ENCODE data around the gene ZNF618. TPM values are rescaled to one million over a fixed set of nuclear protein-coding genes. Genes with fewer than 3 reads are reported as not detected.

Gene ZNF618
- total RNA-seq, 5 donors from 2014 or later (not counting 1 experiment from before 2014, with no cell fraction given) = 0.73 to 3.0 (median 1.4) TPM

DNA sequence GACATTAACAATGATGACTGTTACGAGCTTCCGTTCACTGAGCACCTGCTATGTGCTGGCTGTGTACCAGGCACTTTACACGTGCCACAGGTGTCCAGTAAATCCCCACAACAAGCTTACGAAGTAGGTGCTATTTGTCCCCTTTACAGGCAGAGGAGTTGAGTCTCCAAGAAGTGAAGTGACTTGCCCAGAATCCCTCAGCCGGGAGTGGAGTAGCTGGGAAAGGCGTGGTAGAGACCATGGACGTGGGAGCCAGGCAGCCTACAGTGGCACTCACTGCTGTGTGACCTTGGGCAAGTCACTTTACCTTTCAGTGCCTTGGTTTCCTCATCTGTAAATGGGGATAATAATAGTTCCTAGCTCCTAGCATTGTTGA is 202.7 kb downstream of the ZNF618 start:
- DNase-seq (peak in 1 of 35 experiments; percentile 1), ATAC-seq (replicated peaks in 1 of 4) (no peak)
- Mint-ChIP-seq H3K27ac (no peak overlapping the region), H3K27me3 (peaks cover 19 to 25% of the 10 kb centered on the region in 2 donors), H3K4me1 (peaks cover 0 to 2% (median 0%) of the 10 kb centered on the region in 3 donors), H3K9me3 (no peaks in the 10 kb centered on the region), H3K4me3 (no peak overlapping the region), H3K36me3 (no peaks in the 10 kb centered on the region)
- no peak overlapping the region for H3K4me3 ChIP-seq (ENCODE audit: control insufficient read depth in 1 of 2, extremely low read depth in 1 of 2, low read length in 1 of 2)
- H3K27me3 ChIP-seq (replicated peaks in 1 of 2; ENCODE audit: control insufficient read depth in 2 of 2, extremely low read depth in 1 of 2, insufficient read depth in 2 of 2, low read length in 1 of 2) = peaks cover 0 to 40% of the 10 kb centered on the region in 2 experiments
- ChIA-PET CTCF (no interaction called here), POLR2A (no interaction called here)
- no peak overlapping the region for H3K27ac ChIP-seq (ENCODE audit: low read length)
- H3K9me3 ChIP-seq = no peaks in the 10 kb centered on the region
- H3K4me1 ChIP-seq (ENCODE audit: control insufficient read depth in 1 of 2, extremely low read depth in 1 of 2, insufficient read depth in 2 of 2, low read length in 2 of 2) = peaks cover 0 to 4% of the 10 kb centered on the region in 2 experiments
- WGBS (ENCODE audit: insufficient coverage) = 94% methylated on average over 5 of the region's 7 CpGs
- H3K36me3 ChIP-seq (ENCODE audit: control insufficient read depth in 2 of 2, extremely low read depth in 1 of 2, insufficient read depth in 1 of 2, low read length in 1 of 2) = no peaks in the 10 kb centered on the region

DNA sequence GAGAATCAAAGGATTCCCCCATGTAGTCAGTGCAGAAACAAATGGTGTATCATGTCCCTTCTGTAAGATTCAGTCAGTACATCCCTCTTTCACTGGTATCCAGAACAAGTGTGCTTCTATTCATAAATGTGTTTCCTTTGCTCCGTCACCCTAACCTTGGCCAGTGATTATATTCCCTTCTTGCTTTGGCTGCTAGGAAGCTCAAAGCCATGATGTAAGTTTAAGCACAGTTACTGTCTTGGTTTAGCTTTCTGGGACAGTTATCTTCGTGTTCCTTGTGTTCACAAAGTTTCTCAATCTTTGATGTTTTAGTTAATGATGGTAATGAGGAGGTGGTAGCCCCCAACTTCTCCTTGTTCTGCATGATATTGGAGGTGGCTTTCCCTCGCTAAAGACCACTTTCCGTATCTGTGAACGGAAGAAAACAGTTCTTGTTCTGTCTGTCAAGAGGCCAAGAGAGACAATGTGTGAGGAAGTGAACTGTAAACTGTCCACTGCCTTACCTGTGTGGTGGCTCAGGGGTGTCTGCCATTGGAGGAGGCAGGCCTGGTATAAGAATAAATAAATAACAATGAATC is 204.2 kb downstream of the ZNF618 start:
- 75% methylated on average over 2 of the region's 5 CpGs for WGBS (ENCODE audit: insufficient coverage)
- peaks cover 18 to 19% of the 10 kb centered on the region in 2 donors for H3K27me3 Mint-ChIP-seq
- POLR2A ChIA-PET = no interaction called here

GRCh38 chr9:114080773-114081440 is 204.8 kb downstream of the ZNF618 start:
- POLR2A ChIA-PET = no interaction called here
- H3K9me3 Mint-ChIP-seq = no peaks in the 10 kb centered on the region
- peaks cover 12 to 13% of the 10 kb centered on the region in 2 donors for H3K27me3 Mint-ChIP-seq
- no peak overlapping the region for H3K4me3 Mint-ChIP-seq
- peaks cover 0 to 2% (median 0%) of the 10 kb centered on the region in 3 donors for H3K4me1 Mint-ChIP-seq
- H3K27me3 ChIP-seq (replicated peaks in 1 of 2; ENCODE audit: control insufficient read depth in 2 of 2, extremely low read depth in 1 of 2, insufficient read depth in 2 of 2, low read length in 1 of 2) = peaks cover 0 to 35% of the 10 kb centered on the region in 2 experiments
- DNase-seq (no peak), ATAC-seq (replicated peaks in 1 of 4) (no peak)
- no peaks in the 10 kb centered on the region for H3K36me3 ChIP-seq (ENCODE audit: control insufficient read depth in 2 of 2, extremely low read depth in 1 of 2, insufficient read depth in 1 of 2, low read length in 1 of 2)
- H3K27ac ChIP-seq (ENCODE audit: low read length) = no peak overlapping the region
- no peaks in the 10 kb centered on the region for H3K36me3 Mint-ChIP-seq
- H3K9me3 ChIP-seq = no peaks in the 10 kb centered on the region
- CTCF ChIA-PET = interaction anchor here in 1 of 2 donors (1.0 kb wide), 1 partner anchor 210 kb away, joined by 3 read pairs; no protein-coding TSS in a partner anchor
- H3K4me1 ChIP-seq (ENCODE audit: control insufficient read depth in 1 of 2, extremely low read depth in 1 of 2, insufficient read depth in 2 of 2, low read length in 2 of 2) = peaks cover 0 to 4% of the 10 kb centered on the region in 2 experiments
- no peak overlapping the region for H3K4me3 ChIP-seq (ENCODE audit: control insufficient read depth in 1 of 2, extremely low read depth in 1 of 2, low read length in 1 of 2)
- 78% methylated on average over 4 of the region's 7 CpGs for WGBS (ENCODE audit: insufficient coverage)
- H3K27ac Mint-ChIP-seq = no peak overlapping the region

More for the DNA sequence above, 204.2 kb downstream of the ZNF618 start:
- H3K9me3 ChIP-seq = no peaks in the 10 kb centered on the region
- H3K36me3 ChIP-seq (ENCODE audit: control insufficient read depth in 2 of 2, extremely low read depth in 1 of 2, insufficient read depth in 1 of 2, low read length in 1 of 2) = no peaks in the 10 kb centered on the region
- Mint-ChIP-seq H3K4me1 (peaks cover 0 to 2% (median 0%) of the 10 kb centered on the region in 3 donors), H3K4me3 (no peak overlapping the region), H3K27ac (no peak overlapping the region), H3K9me3 (no peaks in the 10 kb centered on the region), H3K36me3 (no peaks in the 10 kb centered on the region)
- ATAC-seq (replicated peaks in 1 of 4) = no peak
- no peak overlapping the region for H3K4me3 ChIP-seq (ENCODE audit: control insufficient read depth in 1 of 2, extremely low read depth in 1 of 2, low read length in 1 of 2)
- CTCF ChIA-PET = interaction anchor here in 1 of 2 donors (1.0 kb wide), 1 partner anchor 211 kb away, joined by 3 read pairs; no protein-coding TSS in a partner anchor
- peaks cover 0 to 4% of the 10 kb centered on the region in 2 experiments for H3K4me1 ChIP-seq (ENCODE audit: control insufficient read depth in 1 of 2, extremely low read depth in 1 of 2, insufficient read depth in 2 of 2, low read length in 2 of 2)
- DNase-seq = no peak
- peaks cover 0 to 40% of the 10 kb centered on the region in 2 experiments for H3K27me3 ChIP-seq (replicated peaks in 1 of 2; ENCODE audit: control insufficient read depth in 2 of 2, extremely low read depth in 1 of 2, insufficient read depth in 2 of 2, low read length in 1 of 2)
- H3K27ac ChIP-seq (ENCODE audit: low read length) = no peak overlapping the region

- Histone ChIP-seq H3K4me3 (ENCODE audit: control insufficient read depth in 1 of 2, extremely low read depth in 1 of 2, low read length in 1 of 2) (no peak overlapping the region), H3K27me3 (replicated peaks in 1 of 2; ENCODE audit: control insufficient read depth in 2 of 2, extremely low read depth in 1 of 2, insufficient read depth in 2 of 2, low read length in 1 of 2) (peaks cover 0 to 32% of the 10 kb centered on the region in 2 experiments), H3K4me1 (ENCODE audit: control insufficient read depth in 1 of 2, extremely low read depth in 1 of 2, insufficient read depth in 2 of 2, low read length in 2 of 2) (peaks cover 0 to 4% of the 10 kb centered on the region in 2 experiments), H3K9me3 (no peaks in the 10 kb centered on the region), H3K36me3 (ENCODE audit: control insufficient read depth in 2 of 2, extremely low read depth in 1 of 2, insufficient read depth in 1 of 2, low read length in 1 of 2) (no peaks in the 10 kb centered on the region), H3K27ac (ENCODE audit: low read length) (no peak overlapping the region)
- Mint-ChIP-seq H3K9me3 (no peaks in the 10 kb centered on the region), H3K27me3 (peaks cover 8 to 9% of the 10 kb centered on the region in 2 donors), H3K36me3 (no peaks in the 10 kb centered on the region), H3K4me3 (no peak overlapping the region), H3K27ac (no peak overlapping the region), H3K4me1 (peaks cover 0 to 2% (median 0%) of the 10 kb centered on the region in 3 donors)
- POLR2A ChIA-PET = no interaction called here
- CTCF ChIA-PET = no interaction called here
- DNase-seq (peak in 2 of 35 experiments; percentile 2 to 14), ATAC-seq (replicated peaks in 1 of 4) (no peak)
- 88% methylated on average over 5 of the region's 6 CpGs for WGBS (ENCODE audit: insufficient coverage)
Measured at GRCh38 chr9:114081441-114082016, 205.4 kb downstream of the ZNF618 start.

DNA sequence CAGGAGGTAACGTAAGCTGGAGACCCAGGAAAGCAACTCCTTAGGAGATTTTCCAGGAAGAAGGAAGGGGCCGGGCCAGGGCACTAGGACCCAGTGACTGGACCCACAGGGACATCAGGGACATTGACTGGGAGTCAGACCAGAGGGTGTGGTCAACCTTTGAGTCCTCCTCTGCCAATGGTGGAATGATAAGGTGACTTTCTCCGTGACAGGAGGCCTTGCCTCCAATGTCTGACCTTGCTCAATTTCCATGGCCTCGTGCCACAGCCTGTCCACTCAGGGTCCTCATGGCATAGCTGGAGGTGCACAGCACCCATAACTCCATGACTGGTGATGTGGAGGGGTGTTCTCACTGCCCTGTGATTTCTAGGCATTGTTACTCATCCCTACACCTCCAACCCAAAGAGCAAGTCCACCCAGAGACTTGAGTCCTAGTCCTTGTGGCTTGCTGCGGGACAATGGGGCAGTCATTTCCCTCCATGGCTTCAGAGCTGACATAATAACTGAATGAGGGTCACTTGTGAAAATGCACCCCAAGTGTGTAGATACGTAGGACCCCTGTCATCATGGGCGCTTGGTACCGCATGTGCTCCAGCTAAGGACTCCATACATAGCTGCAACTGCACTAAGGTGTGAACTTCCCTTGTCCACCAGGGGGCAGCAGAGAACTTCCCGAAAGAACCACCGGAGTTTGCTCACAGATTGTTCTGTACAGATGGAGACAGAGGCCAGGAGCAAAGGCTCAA is 206.1 kb downstream of the ZNF618 start:
- CTCF ChIA-PET = interaction anchor here (0.5 to 2.2 kb wide), 7 partner anchors 9 to 1704 kb away, joined by 3 to 8 read pairs (median 3); no protein-coding TSS in a partner anchor
- 42% methylated on average over 5 of the region's 10 CpGs for WGBS (ENCODE audit: insufficient coverage)
- ATAC-seq (replicated peaks in 1 of 4) (peak; percentile 58 to 78 (median 62)), DNase-seq (peak; percentile 26 to 84 (median 67))
- Histone ChIP-seq H3K27ac (ENCODE audit: low read length) (no peak overlapping the region), H3K27me3 (replicated peaks in 1 of 2; ENCODE audit: control insufficient read depth in 2 of 2, extremely low read depth in 1 of 2, insufficient read depth in 2 of 2, low read length in 1 of 2) (peaks cover 0 to 26% of the 10 kb centered on the region in 2 experiments), H3K36me3 (ENCODE audit: control insufficient read depth in 2 of 2, extremely low read depth in 1 of 2, insufficient read depth in 1 of 2, low read length in 1 of 2) (no peaks in the 10 kb centered on the region), H3K9me3 (no peaks in the 10 kb centered on the region), H3K4me1 (ENCODE audit: control insufficient read depth in 1 of 2, extremely low read depth in 1 of 2, insufficient read depth in 2 of 2, low read length in 2 of 2) (peaks cover 0 to 4% of the 10 kb centered on the region in 2 experiments), H3K4me3 (ENCODE audit: control insufficient read depth in 1 of 2, extremely low read depth in 1 of 2, low read length in 1 of 2) (no peak overlapping the region)
- H3K27ac Mint-ChIP-seq = no peak overlapping the region
- H3K9me3 Mint-ChIP-seq = no peaks in the 10 kb centered on the region
- H3K4me1 Mint-ChIP-seq = peaks cover 0 to 2% (median 0%) of the 10 kb centered on the region in 3 donors
- H3K27me3 Mint-ChIP-seq = peaks cover 2 to 4% of the 10 kb centered on the region in 2 donors
- no peak overlapping the region for H3K4me3 Mint-ChIP-seq
- POLR2A ChIA-PET = no interaction called here
- H3K36me3 Mint-ChIP-seq = no peaks in the 10 kb centered on the region

Data from T-cell (primary cell).